Measurements from ENCODE around the gene CSRNP3.
"Not testable (repeated sequence)": the region's sequence is repeated elsewhere in the genome, so short reads cannot be mapped to it uniquely, and the experiment has no call there.

Gene CSRNP3

GRCh38 chr2:165558832-165559231, 89.3 kb downstream of the CSRNP3 start:
- DNase-seq = no peak

GRCh38 chr2:165560377-165560988, 91.0 kb downstream of the CSRNP3 start:
- DNase-seq = no peak

- no peak for DNase-seq
Observed at GRCh38 chr2:165561516-165561915, 92.0 kb downstream of the CSRNP3 start.

- no peak for DNase-seq
Observed at GRCh38 chr2:165562233-165562632, 92.7 kb downstream of the CSRNP3 start.

GRCh38 chr2:165563468-165564225, 94.1 kb downstream of the CSRNP3 start:
- DNase-seq = peak; percentile 9

GRCh38 chr2:165566008-165566407, 96.5 kb downstream of the CSRNP3 start:
- DNase-seq = no peak

GRCh38 chr2:165567273-165567672, 97.8 kb downstream of the CSRNP3 start:
- no peak for DNase-seq

GRCh38 chr2:165568361-165568760, 98.9 kb downstream of the CSRNP3 start:
- no peak for DNase-seq

- no peak for DNase-seq
Observed at GRCh38 chr2:165571477-165571876, 102.0 kb downstream of the CSRNP3 start.

GRCh38 chr2:165572151-165572550, 102.7 kb downstream of the CSRNP3 start:
- DNase-seq = no peak

- DNase-seq = no peak
Observed at GRCh38 chr2:165573534-165574461, 104.3 kb downstream of the CSRNP3 start.

GRCh38 chr2:165575044-165575615, 105.6 kb downstream of the CSRNP3 start:
- no peak for DNase-seq

- no peak for DNase-seq
Observed at GRCh38 chr2:165576409-165577154, 107.1 kb downstream of the CSRNP3 start.

GRCh38 chr2:165582409-165582808, 112.9 kb downstream of the CSRNP3 start:
- DNase-seq = no peak

GRCh38 chr2:165582863-165583506, 113.5 kb downstream of the CSRNP3 start:
- no peak for DNase-seq

- no peak for DNase-seq
Observed at GRCh38 chr2:165584126-165584654, 114.7 kb downstream of the CSRNP3 start.

- no peak for DNase-seq
Observed at GRCh38 chr2:165586019-165586418, 116.5 kb downstream of the CSRNP3 start.

- DNase-seq = no peak
Observed at GRCh38 chr2:165587335-165587938, 117.9 kb downstream of the CSRNP3 start.

GRCh38 chr2:165590999-165591398, 121.5 kb downstream of the CSRNP3 start:
- not testable (repeated sequence) for DNase-seq

GRCh38 chr2:165593081-165593480, 123.6 kb downstream of the CSRNP3 start:
- DNase-seq = no peak
